ENCODE results near the gene IFI27L1. TPM values are rescaled to one million over a fixed set of nuclear protein-coding genes. Genes with fewer than 3 reads are reported as not detected.
A peak's percentile ranks its signal among the peaks of the same experiment; 100 is the strongest.

IFI27L1 gene, protein sequence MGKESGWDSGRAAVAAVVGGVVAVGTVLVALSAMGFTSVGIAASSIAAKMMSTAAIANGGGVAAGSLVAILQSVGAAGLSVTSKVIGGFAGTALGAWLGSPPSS
- total RNA-seq (2014; rRNA removed; shearing (Covaris generic)): 9.5 and 11.9 TPM in 2 replicates

DNA sequence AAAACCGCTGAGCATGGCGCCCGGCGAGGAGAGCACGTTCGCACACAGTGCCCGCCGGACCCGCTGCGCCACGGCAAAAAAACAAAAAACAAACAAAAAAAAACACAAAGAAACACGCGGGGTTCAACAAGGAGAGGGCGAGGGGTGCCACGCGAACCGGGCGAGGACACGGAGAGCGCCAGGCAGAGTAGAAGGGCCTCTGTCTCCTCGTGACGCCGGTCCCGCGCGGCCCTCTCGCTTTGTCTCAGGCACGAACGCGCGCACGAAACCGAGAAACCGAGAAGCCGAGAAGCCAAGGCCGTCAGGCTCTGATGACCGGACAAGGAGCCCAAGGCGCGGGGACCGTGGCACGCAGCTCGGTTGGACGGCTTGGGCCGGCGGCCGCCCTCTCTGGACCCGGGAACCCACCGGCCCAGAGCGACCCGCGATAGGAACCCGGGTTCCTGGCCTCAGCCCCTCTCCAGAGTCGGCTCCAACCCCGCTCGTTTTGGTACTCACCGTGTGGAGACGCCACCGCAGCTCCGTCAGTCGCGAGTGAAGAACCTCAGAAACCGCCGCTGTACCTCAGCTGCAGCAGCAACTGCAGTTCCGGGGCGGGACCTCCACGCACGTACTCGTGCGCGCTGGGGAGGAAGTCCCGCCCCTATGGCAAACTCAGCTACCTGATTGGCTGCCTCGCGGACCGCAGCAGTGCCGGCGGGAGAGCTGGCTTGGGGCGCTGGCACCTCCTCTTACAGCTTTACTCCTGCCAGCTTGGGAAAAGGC lies at the start of gene IFI27L1, which contains the start of gene DDX24:
TSS of gene IFI27L1 (plus strand) at position 690 of the 765 bp plus-strand sequence. CDS start 15,628 bp downstream, outside the sequence.
TSS of gene DDX24 (minus strand) at position 582 of the 765 bp plus-strand sequence. CDS start 1,460 bp downstream, outside the sequence.
- peaks cover 33% of the 10 kb centered on the region for H3K36me3 ChIP-seq
- peaks cover 6% of the 10 kb centered on the region for H3K4me1 ChIP-seq

DNA sequence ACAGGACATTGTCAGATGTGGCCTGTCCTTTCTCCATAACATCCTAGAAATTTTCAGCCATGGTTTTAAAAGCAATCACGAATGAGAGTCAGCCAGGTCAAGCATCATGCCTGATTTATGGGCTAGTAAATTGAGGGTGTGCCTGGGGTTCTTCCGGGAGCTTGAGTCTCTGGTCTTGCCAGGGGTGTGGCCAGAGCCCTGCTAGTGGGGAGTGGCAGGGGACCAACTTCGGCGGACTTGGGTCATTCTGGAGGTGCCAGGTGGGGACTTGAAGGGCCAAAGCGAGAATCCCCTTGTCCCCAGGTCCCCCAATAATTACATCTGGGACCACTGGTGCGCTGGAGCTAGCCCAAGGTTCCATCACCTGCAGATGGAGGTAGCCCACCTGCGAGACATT lies 49.2 kb upstream of the IFI27L1 start:
- H3K27ac ChIP-seq: no peak overlapping the region
- no peak for DNase-seq
- H3K9me3 ChIP-seq (replicated peaks): no peaks in the 10 kb centered on the region
- no peak overlapping the region for H3K4me3 ChIP-seq
- no peaks in the 10 kb centered on the region for H3K4me1 ChIP-seq
- no peaks in the 10 kb centered on the region for H3K36me3 ChIP-seq
- H3K27me3 ChIP-seq: peaks cover 4% of the 10 kb centered on the region; the same call in 1 of the 2 replicates

More for the DNA sequence above, at the start of gene IFI27L1, which contains the start of gene DDX24:
- Histone ChIP-seq H3K9me3 (replicated peaks) (peaks cover 7% of the 10 kb centered on the region; the same call in 1 of the 2 replicates), H3K27me3 (no peaks in the 10 kb centered on the region), H3K27ac (peak within 1 kb of the TSS; percentile 86), H3K4me3 (peak within 1 kb of the TSS; percentile 92)
- DNase-seq: peak; percentile 93

DNA sequence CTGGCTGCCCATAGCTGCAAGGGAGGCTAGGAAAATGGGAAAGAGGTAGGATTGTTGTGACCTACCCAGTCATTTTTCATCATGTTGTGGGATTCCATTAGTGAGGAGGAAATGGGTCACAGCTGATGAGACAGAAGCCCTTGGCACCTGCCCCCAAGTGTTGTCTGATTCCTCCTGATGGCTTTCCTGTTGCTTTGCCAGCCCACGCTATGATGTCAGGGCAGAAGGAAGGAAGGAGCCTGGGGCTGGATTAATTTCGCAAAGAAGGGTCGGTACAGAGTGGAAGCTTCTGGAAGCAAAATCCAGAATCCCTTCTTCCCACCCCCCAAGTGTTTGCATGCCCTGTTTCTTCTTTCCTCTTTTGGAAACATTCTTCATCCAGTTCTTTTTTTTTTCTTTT lies 46.2 kb upstream of the IFI27L1 start:
- no peaks in the 10 kb centered on the region for H3K36me3 ChIP-seq
- no peaks in the 10 kb centered on the region for H3K9me3 ChIP-seq (replicated peaks)
- no peak overlapping the region for H3K4me3 ChIP-seq
- no peak overlapping the region for H3K27ac ChIP-seq
- H3K4me1 ChIP-seq: no peaks in the 10 kb centered on the region
- H3K27me3 ChIP-seq: no peaks in the 10 kb centered on the region
- DNase-seq: no peak

DNA sequence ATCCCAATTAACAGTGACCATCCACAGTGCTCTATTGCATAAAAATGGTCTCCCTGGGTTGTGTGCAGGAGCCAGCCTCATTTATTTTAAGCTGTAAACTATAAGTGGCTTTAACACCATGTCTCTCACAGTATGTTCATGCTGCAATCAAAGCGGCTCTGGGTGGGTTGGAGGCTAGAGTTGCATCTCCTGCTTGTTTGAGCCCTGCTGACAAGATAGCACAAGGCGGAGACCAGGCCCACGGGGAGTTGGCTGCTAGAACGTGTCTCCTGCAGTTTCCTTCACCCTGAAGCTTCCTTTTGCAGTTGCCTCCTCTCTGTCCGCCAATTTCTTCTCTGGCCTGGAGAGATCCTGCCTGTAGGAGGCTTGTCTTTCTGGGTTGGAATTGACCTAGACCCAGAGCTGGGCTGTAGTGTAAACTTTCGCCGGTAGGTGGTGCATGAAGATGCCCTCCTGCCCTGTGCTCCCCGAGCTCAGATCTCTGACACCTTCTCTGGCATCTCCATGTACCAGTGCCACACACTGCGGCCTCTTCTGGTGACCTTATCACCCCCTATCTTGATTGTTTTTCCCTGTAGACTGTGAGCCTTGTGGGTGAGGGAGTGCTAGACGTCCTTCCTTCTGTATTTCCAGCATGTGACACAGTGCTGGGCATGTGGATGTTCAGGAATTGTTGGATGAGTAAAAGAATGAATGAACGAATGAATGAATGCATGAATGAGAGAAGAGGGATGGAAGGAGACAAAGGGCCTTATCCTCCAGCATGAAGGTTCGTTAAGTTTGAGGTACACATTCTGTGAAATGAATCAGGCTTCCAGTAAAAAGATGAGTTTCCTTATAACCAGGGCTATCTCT lies 44.6 kb upstream of the IFI27L1 start:
- DNase-seq: peak; percentile 42 to 69
- Histone ChIP-seq H3K36me3 (no peaks in the 10 kb centered on the region), H3K4me1 (no peaks in the 10 kb centered on the region), H3K4me3 (no peak overlapping the region), H3K9me3 (replicated peaks) (no peaks in the 10 kb centered on the region), H3K27me3 (no peaks in the 10 kb centered on the region), H3K27ac (no peak overlapping the region)

DNA sequence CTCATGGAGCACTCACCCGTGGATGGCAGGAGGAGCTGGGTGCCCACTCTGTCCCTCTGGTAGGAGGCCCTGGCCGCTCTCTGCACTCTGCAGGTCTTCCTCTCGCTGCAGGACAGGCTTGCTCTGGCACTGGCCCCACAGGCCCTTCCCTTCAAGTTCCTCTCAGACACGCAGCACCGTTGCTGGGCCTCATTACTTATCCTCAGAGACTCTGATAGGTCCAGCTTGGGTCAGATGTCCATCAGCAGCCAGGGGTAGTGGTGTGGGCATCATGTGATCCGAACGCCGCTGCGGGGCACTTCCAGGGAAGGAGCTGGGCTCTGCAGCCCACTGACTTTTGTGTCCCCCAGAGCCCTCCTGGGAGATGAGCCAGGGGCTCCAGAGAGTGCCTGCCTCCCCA lies 43.2 kb upstream of the IFI27L1 start:
- no peak for DNase-seq
- no peak overlapping the region for H3K4me3 ChIP-seq
- no peaks in the 10 kb centered on the region for H3K27me3 ChIP-seq
- H3K36me3 ChIP-seq: no peaks in the 10 kb centered on the region
- H3K9me3 ChIP-seq (replicated peaks): no peaks in the 10 kb centered on the region
- no peaks in the 10 kb centered on the region for H3K4me1 ChIP-seq
- no peak overlapping the region for H3K27ac ChIP-seq

DNA sequence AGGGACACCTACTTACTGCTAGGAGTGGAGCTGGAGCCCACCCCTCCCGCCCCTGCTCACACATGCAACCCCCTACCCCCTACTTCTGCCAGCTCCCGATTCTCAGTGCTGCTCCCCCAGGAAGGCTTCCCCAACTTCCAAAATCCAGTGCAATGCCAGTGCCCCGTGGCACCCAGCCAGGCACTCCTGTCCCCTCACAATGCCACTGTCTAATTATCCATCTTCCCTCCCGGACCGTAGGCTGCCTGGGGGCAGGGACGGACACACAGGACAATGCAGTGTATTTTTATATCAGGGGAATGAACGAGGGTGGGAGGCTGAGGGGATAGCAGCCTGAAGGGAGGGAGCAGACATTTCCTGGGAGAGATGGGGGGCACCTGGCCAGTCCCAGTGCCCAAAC lies 42.6 kb upstream of the IFI27L1 start:
- Histone ChIP-seq H3K36me3 (no peaks in the 10 kb centered on the region), H3K9me3 (replicated peaks) (no peaks in the 10 kb centered on the region)

DNA sequence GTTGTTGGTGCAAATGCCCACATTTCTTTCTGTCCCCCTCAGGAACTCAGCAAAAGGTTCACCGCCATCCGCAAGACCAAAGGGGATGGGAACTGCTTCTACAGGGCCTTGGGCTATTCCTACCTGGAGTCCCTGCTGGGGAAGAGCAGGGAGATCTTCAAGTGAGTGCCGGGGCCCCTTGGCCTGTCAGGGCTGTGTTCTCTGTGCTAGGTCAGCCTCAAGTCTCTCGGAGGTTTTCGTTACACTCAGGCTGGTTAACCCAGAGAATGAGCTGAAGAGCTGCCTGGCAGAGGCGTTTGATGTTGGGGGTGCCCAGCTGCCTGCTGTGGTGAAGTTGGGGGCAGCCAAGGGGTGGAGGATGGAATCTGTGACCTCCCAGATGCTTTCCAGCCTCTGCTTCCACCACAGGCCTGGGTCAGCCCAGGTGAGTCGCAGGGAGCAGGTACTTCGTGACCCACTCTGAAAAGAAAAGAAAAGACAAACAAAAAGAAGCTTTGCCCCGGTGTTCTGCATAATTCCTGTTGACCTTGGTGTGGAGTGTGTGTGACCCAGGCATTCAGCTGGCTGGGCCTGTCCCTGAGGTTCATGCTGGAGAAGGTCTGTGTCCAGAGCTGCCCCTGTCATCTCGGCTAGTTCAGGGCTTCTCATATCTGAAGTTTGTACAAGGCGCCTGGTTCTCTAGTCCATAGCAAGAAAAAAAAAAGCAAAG lies 42.0 kb upstream of the IFI27L1 start:
- Histone ChIP-seq H3K9me3 (replicated peaks) (no peaks in the 10 kb centered on the region), H3K27me3 (no peaks in the 10 kb centered on the region), H3K27ac (no peak overlapping the region), H3K4me1 (no peaks in the 10 kb centered on the region), H3K36me3 (no peaks in the 10 kb centered on the region), H3K4me3 (no peak overlapping the region)
- DNase-seq: no peak

More for the DNA sequence above, 42.6 kb upstream of the IFI27L1 start:
- Histone ChIP-seq H3K27ac (no peak overlapping the region), H3K4me3 (no peak overlapping the region), H3K4me1 (no peaks in the 10 kb centered on the region), H3K27me3 (no peaks in the 10 kb centered on the region)
- DNase-seq: no peak

DNA sequence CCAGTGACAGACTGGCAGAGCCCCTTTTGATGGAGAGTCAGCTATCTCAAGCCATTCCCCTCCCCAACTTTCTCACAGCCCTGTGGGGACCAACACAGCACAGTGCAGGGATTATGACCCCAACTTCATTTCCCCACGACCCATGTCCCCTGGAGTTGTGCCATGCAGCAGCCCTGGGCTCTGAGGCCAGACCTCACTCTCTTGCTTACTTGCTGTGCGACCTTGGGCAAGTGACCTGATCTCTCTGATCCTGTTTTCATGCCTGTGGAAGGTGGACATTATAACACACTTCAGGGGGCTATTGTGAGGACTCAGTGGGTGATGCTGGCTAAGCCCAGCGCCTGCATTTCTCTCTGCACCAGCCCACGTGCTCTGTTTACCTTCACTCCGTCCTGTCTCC lies 40.9 kb upstream of the IFI27L1 start:
- H3K27me3 ChIP-seq: no peaks in the 10 kb centered on the region
- no peaks in the 10 kb centered on the region for H3K4me1 ChIP-seq
- no peak for DNase-seq
- no peaks in the 10 kb centered on the region for H3K9me3 ChIP-seq (replicated peaks)
- no peak overlapping the region for H3K27ac ChIP-seq
- H3K36me3 ChIP-seq: no peaks in the 10 kb centered on the region
- no peak overlapping the region for H3K4me3 ChIP-seq

DNA sequence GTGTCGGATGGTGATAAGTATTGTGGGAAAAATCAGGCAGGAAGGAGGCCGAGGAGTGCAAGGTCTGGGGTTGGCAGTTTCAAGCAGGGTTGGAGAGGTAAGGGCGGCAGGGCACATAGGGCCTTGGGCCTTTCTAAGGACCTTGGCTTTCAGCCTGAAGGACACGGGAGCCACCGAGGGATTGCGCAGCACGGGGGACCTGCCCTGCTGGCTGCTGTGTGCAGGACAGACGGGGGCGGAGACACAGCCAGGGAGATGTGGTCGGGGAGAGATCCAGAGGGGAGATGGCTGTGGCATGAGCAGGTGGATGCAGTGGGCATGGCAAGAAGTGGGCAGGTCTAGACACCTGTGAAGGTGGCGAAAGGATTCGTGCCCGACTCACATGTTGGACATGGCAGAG lies 40.3 kb upstream of the IFI27L1 start:
- Histone ChIP-seq H3K9me3 (replicated peaks) (no peaks in the 10 kb centered on the region), H3K27me3 (no peaks in the 10 kb centered on the region), H3K4me1 (no peaks in the 10 kb centered on the region), H3K36me3 (no peaks in the 10 kb centered on the region), H3K4me3 (no peak overlapping the region), H3K27ac (no peak overlapping the region)
- no peak for DNase-seq

DNA sequence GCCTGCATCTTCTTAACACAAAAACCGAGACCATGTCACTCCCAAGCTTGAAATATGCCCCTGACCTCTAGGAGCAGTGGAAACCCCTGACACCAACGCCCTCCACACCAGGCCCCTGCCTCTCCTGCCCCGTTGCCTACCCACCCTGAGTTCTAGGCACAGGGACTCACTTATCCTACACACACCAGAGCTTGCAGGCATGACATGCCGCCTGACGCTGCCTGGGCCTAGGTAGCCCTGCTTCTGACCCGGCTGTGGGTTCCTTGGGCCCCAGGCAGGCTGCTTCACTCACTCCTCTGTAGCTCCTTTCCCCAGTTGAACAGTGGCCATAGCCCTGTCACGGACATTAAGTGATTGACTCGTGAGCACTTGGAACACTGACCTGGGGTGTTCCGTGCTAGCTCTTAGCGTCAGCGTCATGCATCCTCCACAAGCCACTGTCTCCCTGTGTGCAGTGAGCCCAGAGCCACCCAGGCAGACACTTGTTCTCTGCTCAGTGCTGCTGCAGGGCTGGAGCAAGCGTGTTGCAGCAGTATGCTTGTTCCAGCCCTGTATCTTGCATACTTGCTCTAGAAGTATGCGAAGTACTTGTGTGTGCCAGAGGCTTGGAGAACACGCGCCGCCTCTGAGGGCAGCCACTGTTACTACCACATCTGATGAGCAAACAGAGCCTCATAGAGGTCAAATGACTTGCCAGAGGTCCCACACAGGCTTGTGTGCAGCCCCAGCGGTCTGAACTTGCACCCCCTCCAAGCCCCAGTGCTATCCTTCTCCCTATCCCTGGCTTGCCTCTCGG lies 39.4 kb upstream of the IFI27L1 start:
- Histone ChIP-seq H3K27ac (no peak overlapping the region), H3K9me3 (replicated peaks) (no peaks in the 10 kb centered on the region)
- DNase-seq: no peak

DNA sequence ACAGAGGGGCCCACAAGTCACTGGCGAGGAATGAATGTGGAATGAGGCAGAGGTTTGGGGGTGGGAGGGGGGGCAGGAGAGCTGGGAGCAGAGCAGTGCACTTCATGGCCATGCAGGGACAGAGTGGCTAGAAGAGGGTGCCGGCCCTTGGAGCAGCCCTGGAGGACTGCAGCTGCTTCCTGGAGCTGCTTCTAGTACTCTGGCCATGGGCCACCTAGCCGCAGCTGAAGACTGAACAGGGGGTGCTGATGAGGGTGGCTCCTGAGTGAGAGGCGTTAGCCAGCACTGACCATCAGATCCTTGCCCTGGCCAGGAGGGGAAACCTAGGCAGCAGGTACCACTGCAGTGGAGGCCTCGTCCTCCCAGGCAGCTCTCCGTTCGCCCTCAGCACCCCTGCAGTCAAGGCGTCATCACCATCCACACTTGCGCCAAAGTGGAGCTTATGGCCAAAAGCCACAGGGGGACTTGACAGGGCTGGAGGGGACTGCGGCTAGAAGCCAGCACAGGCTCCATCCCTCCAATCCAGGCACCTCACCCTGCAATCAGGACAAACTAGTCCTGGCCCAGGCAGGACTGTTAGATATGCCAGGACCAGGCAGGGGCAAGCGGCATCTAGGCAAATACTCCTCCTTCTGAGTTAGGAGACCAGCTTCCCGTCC lies 38.5 kb upstream of the IFI27L1 start:
- Histone ChIP-seq H3K36me3 (peaks cover 7% of the 10 kb centered on the region), H3K9me3 (replicated peaks) (no peaks in the 10 kb centered on the region), H3K27me3 (no peaks in the 10 kb centered on the region), H3K4me3 (no peak overlapping the region), H3K4me1 (no peaks in the 10 kb centered on the region), H3K27ac (no peak overlapping the region)
- DNase-seq: no peak

More for the DNA sequence above, 39.4 kb upstream of the IFI27L1 start:
- Histone ChIP-seq H3K36me3 (peaks cover 2% of the 10 kb centered on the region; the same call in 1 of the 2 replicates), H3K27me3 (no peaks in the 10 kb centered on the region), H3K4me1 (no peaks in the 10 kb centered on the region), H3K4me3 (no peak overlapping the region)

DNA sequence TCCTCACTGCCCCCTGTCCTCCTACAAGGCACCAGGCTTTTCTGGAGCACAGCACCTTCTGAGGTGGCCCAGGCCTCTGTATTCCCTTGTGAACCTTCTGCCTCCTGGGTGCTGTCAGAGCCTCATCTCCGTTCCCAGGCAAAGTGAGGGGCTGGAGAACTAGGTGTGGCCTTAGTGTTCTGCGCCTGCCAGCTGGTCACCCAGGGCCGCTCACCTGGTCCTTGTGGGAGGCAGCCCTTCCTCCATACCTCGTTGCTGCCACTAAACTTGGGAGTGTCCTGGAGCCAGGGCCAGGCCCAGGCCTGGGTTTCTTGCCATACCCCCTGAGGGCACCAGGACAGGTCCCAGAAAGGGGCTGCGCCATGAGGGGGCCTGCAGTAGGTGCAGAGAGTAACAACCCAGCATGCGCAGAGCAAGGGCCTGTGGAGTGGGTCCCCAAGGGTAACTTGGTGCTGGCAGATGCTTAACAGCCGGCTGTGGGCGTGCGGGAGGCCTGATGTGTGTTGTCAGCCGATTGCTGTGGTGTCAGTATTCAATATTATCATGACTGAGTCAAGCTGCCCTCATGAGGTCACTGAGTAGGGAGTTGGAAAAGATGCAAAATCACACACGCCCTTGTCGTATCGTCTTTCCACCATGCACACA lies 37.9 kb upstream of the IFI27L1 start:
- no peaks in the 10 kb centered on the region for H3K27me3 ChIP-seq
- no peak for DNase-seq
- H3K36me3 ChIP-seq: peaks cover 14% of the 10 kb centered on the region
- no peak overlapping the region for H3K4me3 ChIP-seq
- no peaks in the 10 kb centered on the region for H3K4me1 ChIP-seq
- no peak overlapping the region for H3K27ac ChIP-seq
- H3K9me3 ChIP-seq (replicated peaks): no peaks in the 10 kb centered on the region

Data from SJCRH30 (cell line).